ENCODE measurements around the gene LRP6. TPM values are rescaled to one million over a fixed set of nuclear protein-coding genes. Genes with fewer than 3 reads are reported as not detected.

The LRP6 gene
- total RNA-seq, 1 experiment from 2014 or later, result 28.1 TPM

GRCh38 chr12:12127304-12127703 lies 139.5 kb downstream of the LRP6 start:
- ChIA-PET RAD21 (ENCODE audit: low non-redundant PET in 1 of 2, low total read pairs in 2 of 2, uncharacterized antibody in 2 of 2, unreplicated experiment in 2 of 2) (no interaction called here), CTCF (no interaction called here), POLR2A (no interaction called here)
- Histone ChIP-seq H3K9ac (ENCODE audit: low read length) (no peak overlapping the region), H3K4me1 (ENCODE audit: control insufficient read depth in 1 of 2, insufficient read depth in 2 of 2, low read length in 2 of 2) (no peaks in the 10 kb centered on the region), H3K4me3 (replicated peaks in 1 of 2; ENCODE audit: low read depth in 1 of 2, low read length in 2 of 2) (no peak overlapping the region), H3K4me2 (ENCODE audit: low read length) (no peak overlapping the region), H3K9me3 (ENCODE audit: control insufficient read depth in 1 of 2, insufficient read depth in 1 of 2, low read depth in 1 of 2, low read length in 2 of 2) (no peaks in the 10 kb centered on the region), H4K20me1 (ENCODE audit: insufficient read depth) (no peaks in the 10 kb centered on the region), H3K36me3 (ENCODE audit: control insufficient read depth in 1 of 2, insufficient read depth in 2 of 2, low read length in 2 of 2) (peaks cover 3 to 9% of the 10 kb centered on the region in 2 experiments; a peak in 3 of 4 replicates), H3K79me2 (ENCODE audit: insufficient read depth, low read length) (no peaks in the 10 kb centered on the region), H3K27me3 (ENCODE audit: insufficient read depth, low read length) (no peaks in the 10 kb centered on the region), H3K27ac (ENCODE audit: low read depth, low read length) (no peak overlapping the region), H3K9me2 (ENCODE audit: insufficient read depth) (no peaks in the 10 kb centered on the region), H2AFZ (ENCODE audit: low read depth, low read length, poor library complexity, severe bottlenecking) (no peak overlapping the region)
- no TSS peak for BruUV-seq (replicated peaks)
- intact Hi-C loops (cut with micrococcal nuclease), result no loop called here
- no peak for TF ChIP-seq EGR1 (IDR thresholded peaks at IDR 0.05; ENCODE audit: low read depth)
- no peak for TF ChIP-seq ZFX (IDR thresholded peaks at IDR 0.05)
- no peak for TF ChIP-seq SIN3A (IDR thresholded peaks at IDR 0.05; ENCODE audit: low read depth)
- TF ChIP-seq FOSL1 (IDR thresholded peaks at IDR 0.05; ENCODE audit: low read depth), result no peak
- DNase-seq (ENCODE audit: low read depth, low spot score), result no peak
- no peak for ATAC-seq

- no peak for DNase-seq (ENCODE audit: low read depth, low spot score)
- intact Hi-C loops (cut with micrococcal nuclease), result no loop called here
- CTCF ChIA-PET, result no interaction called here
Observed at GRCh38 chr12:12126551-12126950, 140.3 kb downstream of the LRP6 start.

More at GRCh38 chr12:12126551-12126950, 140.3 kb downstream of the LRP6 start:
- no TSS peak for BruUV-seq (replicated peaks)
- no peak overlapping the region for H3K4me3 ChIP-seq (replicated peaks in 1 of 2; ENCODE audit: low read depth in 1 of 2, low read length in 2 of 2)
- no peaks in the 10 kb centered on the region for H4K20me1 ChIP-seq (ENCODE audit: insufficient read depth)
- RAD21 ChIA-PET (ENCODE audit: low non-redundant PET in 1 of 2, low total read pairs in 2 of 2, uncharacterized antibody in 2 of 2, unreplicated experiment in 2 of 2), result interaction anchor here in 1 of 2 experiments (0.7 kb wide), 1 partner anchor 158 kb away, joined by 3 read pairs; no protein-coding TSS in a partner anchor
- TF ChIP-seq JUND (IDR thresholded peaks at IDR 0.05) (no peak), FOSL1 (IDR thresholded peaks at IDR 0.05; ENCODE audit: low read depth) (no peak), ELF1 (IDR thresholded peaks at IDR 0.05; ENCODE audit: borderline replicate concordance, low read depth) (no peak), EZH2phosphoT487 (IDR thresholded peaks at IDR 0.05; ENCODE audit: borderline replicate concordance) (no peak), CEBPB (IDR thresholded peaks at IDR 0.05; ENCODE audit: low read depth) (no peak), CTCF (IDR thresholded peaks at IDR 0.05 in 2 of 3, conservative IDR thresholded peaks at IDR 0.05 in 1 of 3; ENCODE audit: borderline replicate concordance in 1 of 3, insufficient read depth in 1 of 3, low read depth in 2 of 3, low read length in 2 of 3) (no peak), ATF3 (IDR thresholded peaks at IDR 0.05) (no peak), SIN3A (IDR thresholded peaks at IDR 0.05; ENCODE audit: low read depth) (no peak), EZH2 (IDR thresholded peaks at IDR 0.05) (no peak), ZFX (IDR thresholded peaks at IDR 0.05) (no peak), EGR1 (IDR thresholded peaks at IDR 0.05; ENCODE audit: low read depth) (no peak), SP1 (IDR thresholded peaks at IDR 0.05; ENCODE audit: low read depth) (no peak), TCF7L2 (IDR thresholded peaks at IDR 0.05; ENCODE audit: borderline replicate concordance, extremely low read depth, insufficient read depth, insufficient read length) (no peak), YY1 (IDR thresholded peaks at IDR 0.05; ENCODE audit: extremely low read depth, insufficient replicate concordance, low read depth, low read length) (no peak), SRF (IDR thresholded peaks at IDR 0.05; ENCODE audit: low read depth) (no peak), POLR2A (IDR thresholded peaks at IDR 0.05; ENCODE audit: borderline replicate concordance, extremely low read depth, insufficient read depth, insufficient read length) (no peak)
- no peaks in the 10 kb centered on the region for H3K4me1 ChIP-seq (ENCODE audit: control insufficient read depth in 1 of 2, insufficient read depth in 2 of 2, low read length in 2 of 2)
- no peak overlapping the region for H3K4me2 ChIP-seq (ENCODE audit: low read length)
- no peak for ATAC-seq
- no peak overlapping the region for H2AFZ ChIP-seq (ENCODE audit: low read depth, low read length, poor library complexity, severe bottlenecking)
- POLR2A ChIA-PET, result no interaction called here
- no peak overlapping the region for H3K27ac ChIP-seq (ENCODE audit: low read depth, low read length)
- H3K9me3 ChIP-seq (ENCODE audit: control insufficient read depth in 1 of 2, insufficient read depth in 1 of 2, low read depth in 1 of 2, low read length in 2 of 2), result no peaks in the 10 kb centered on the region
- H3K9ac ChIP-seq (ENCODE audit: low read length), result no peak overlapping the region
- no peaks in the 10 kb centered on the region for H3K79me2 ChIP-seq (ENCODE audit: insufficient read depth, low read length)
- peaks cover 3 to 9% of the 10 kb centered on the region in 2 experiments; a peak in 3 of 4 replicates for H3K36me3 ChIP-seq (ENCODE audit: control insufficient read depth in 1 of 2, insufficient read depth in 2 of 2, low read length in 2 of 2)
- no peaks in the 10 kb centered on the region for H3K9me2 ChIP-seq (ENCODE audit: insufficient read depth)
- H3K27me3 ChIP-seq (ENCODE audit: insufficient read depth, low read length), result no peaks in the 10 kb centered on the region

Data from HCT116 (cell line).